Measurements from ENCODE around the gene FRMD4B.

DNA sequence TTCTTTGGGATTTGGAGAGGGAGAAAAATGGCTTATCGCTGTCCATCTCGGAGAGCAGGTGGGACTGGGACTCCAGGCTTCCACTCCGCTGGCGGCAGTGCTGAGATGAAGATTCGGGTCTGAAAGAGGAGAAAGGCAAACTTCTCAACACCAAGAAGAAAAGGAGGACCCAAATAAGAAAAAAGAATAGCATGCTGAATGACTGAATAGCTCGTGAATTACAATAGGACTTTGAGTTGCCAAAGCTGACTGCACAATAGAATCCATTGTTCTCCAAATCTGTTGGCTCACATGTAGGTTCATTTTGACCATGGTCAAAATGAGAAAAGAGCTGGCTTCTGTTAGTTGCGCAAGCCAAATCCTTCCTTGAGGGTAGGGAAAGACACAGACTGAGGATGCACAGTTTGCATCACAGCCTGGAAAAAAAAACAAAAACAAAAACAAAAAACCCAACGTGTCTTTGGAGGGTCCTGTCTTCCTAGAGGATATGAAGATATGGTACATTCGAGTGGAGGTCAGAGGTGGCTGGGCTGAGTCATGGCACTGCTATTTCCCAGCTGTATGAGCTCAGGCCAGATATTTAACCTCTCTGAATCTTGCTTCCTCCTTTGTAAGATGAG is 204.2 kb downstream of the FRMD4B start:
- TF ChIP-seq EP300 (IDR thresholded peaks at IDR 0.05) = no peak
- TF ChIP-seq, protein P1, sequence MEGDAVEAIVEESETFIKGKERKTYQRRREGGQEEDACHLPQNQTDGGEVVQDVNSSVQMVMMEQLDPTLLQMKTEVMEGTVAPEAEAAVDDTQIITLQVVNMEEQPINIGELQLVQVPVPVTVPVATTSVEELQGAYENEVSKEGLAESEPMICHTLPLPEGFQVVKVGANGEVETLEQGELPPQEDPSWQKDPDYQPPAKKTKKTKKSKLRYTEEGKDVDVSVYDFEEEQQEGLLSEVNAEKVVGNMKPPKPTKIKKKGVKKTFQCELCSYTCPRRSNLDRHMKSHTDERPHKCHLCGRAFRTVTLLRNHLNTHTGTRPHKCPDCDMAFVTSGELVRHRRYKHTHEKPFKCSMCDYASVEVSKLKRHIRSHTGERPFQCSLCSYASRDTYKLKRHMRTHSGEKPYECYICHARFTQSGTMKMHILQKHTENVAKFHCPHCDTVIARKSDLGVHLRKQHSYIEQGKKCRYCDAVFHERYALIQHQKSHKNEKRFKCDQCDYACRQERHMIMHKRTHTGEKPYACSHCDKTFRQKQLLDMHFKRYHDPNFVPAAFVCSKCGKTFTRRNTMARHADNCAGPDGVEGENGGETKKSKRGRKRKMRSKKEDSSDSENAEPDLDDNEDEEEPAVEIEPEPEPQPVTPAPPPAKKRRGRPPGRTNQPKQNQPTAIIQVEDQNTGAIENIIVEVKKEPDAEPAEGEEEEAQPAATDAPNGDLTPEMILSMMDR (IDR thresholded peaks at IDR 0.05) = no peak

All from ovary (tissue), 3 donors.